Activated naive CD8-positive, alpha-beta T cell treated with anti-CD3 and anti-CD28 coated beads for 36 hours (primary cell): ENCODE measurements around the gene C12orf57. TPM values are rescaled to one million over a fixed set of nuclear protein-coding genes. Genes with fewer than 3 reads are reported as not detected.

Source experiments
- DNase-seq: peaks from one replicate; pipeline ENCODE4 v3.0.0; 2021
- H3K27ac Mint-ChIP-seq: one replicate; pipeline ENCODE4 v1.8.0; 2022; ENCODE audit warnings: mild to moderate bottlenecking, moderate library complexity, mixed read lengths
- H3K27me3 Mint-ChIP-seq: one replicate; pipeline ENCODE4 v1.8.0; 2022; ENCODE audit warnings: mild to moderate bottlenecking, mixed read lengths
- H3K36me3 Mint-ChIP-seq: one replicate; pipeline ENCODE4 v1.8.0; 2021; ENCODE audit warnings: mild to moderate bottlenecking, mixed read lengths
- H3K4me1 Mint-ChIP-seq: one replicate; pipeline ENCODE4 v1.8.0; 2021; ENCODE audit warnings: mixed read lengths
- H3K4me3 Mint-ChIP-seq: one replicate; pipeline ENCODE4 v1.8.0; 2022; ENCODE audit warnings: mild to moderate bottlenecking, moderate library complexity, mixed read lengths
- H3K9me3 Mint-ChIP-seq: one replicate; pipeline ENCODE4 v1.8.0; 2022; ENCODE audit warnings: mixed read lengths
- total RNA-seq, 2 experiments: library from RNA; stranded (reverse); gene quantifications; one replicate each; pipeline ENCODE4 v1.2.3, GENCODE V29; 2021

Gene C12orf57
- total RNA-seq, 2 experiments from 2014 or later, result 203 to 208 TPM

GRCh38 chr12:6939191-6939540 is 4.7 kb upstream of the C12orf57 start:
- H3K27ac Mint-ChIP-seq, result peak overlapping the region; percentile 99
- H3K4me1 Mint-ChIP-seq, result peaks cover 48% of the 10 kb centered on the region
- H3K9me3 Mint-ChIP-seq, result no peaks in the 10 kb centered on the region
- H3K4me3 Mint-ChIP-seq, result peak overlapping the region; percentile 60
- no peak for DNase-seq
- H3K27me3 Mint-ChIP-seq, result peaks cover 4% of the 10 kb centered on the region
- H3K36me3 Mint-ChIP-seq, result peaks cover 35% of the 10 kb centered on the region

GRCh38 chr12:6941267-6941666 is 2.6 kb upstream of the C12orf57 start:
- H3K27ac Mint-ChIP-seq, result no peak overlapping the region
- H3K27me3 Mint-ChIP-seq, result peaks cover 4% of the 10 kb centered on the region
- H3K4me3 Mint-ChIP-seq, result no peak overlapping the region
- no peaks in the 10 kb centered on the region for H3K9me3 Mint-ChIP-seq
- DNase-seq, result no peak
- H3K36me3 Mint-ChIP-seq, result peaks cover 30% of the 10 kb centered on the region
- peaks cover 43% of the 10 kb centered on the region for H3K4me1 Mint-ChIP-seq

DNA sequence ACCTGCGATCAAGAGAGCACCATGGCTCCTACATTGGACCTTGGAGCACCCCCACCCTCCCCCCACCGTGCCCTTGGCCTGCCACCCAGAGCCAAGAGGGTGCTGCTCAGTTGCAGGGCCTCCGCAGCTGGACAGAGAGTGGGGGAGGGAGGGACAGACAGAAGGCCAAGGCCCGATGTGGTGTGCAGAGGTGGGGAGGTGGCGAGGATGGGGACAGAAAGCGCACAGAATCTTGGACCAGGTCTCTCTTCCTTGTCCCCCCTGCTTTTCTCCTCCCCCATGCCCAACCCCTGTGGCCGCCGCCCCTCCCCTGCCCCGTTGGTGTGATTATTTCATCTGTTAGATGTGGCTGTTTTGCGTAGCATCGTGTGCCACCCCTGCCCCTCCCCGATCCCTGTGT is 2.0 kb upstream of the C12orf57 start:
- peaks cover 39% of the 10 kb centered on the region for H3K4me1 Mint-ChIP-seq
- peaks cover 25% of the 10 kb centered on the region for H3K36me3 Mint-ChIP-seq
- H3K27me3 Mint-ChIP-seq, result peaks cover 4% of the 10 kb centered on the region
- no peak for DNase-seq
- H3K4me3 Mint-ChIP-seq, result no peak overlapping the region
- no peaks in the 10 kb centered on the region for H3K9me3 Mint-ChIP-seq
- no peak overlapping the region for H3K27ac Mint-ChIP-seq

DNA sequence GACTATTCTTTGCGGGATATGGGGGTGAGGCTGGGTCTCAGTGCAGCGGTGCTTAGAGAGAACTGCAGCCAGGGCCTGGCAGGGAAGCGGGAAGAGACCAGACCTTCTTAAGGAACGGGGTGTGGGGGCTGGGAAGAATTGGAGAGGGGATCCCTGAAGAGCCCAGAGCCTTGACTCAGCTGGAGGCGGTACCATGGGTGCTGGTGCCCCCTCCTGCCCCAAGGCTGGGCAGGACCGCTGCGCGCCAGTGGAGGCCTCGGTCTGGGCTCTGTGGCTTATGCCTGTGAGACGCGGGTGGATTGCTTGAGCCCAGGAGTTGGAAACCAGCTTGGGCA is 1.5 kb upstream of the C12orf57 start:
- H3K27me3 Mint-ChIP-seq, result peaks cover 4% of the 10 kb centered on the region
- peaks cover 22% of the 10 kb centered on the region for H3K36me3 Mint-ChIP-seq
- peak overlapping the region; percentile 93 for H3K27ac Mint-ChIP-seq
- H3K9me3 Mint-ChIP-seq, result no peaks in the 10 kb centered on the region
- no peak for DNase-seq
- H3K4me3 Mint-ChIP-seq, result no peak overlapping the region
- H3K4me1 Mint-ChIP-seq, result peaks cover 41% of the 10 kb centered on the region

- peaks cover 4% of the 10 kb centered on the region for H3K27me3 Mint-ChIP-seq
- peak; percentile 75 for DNase-seq
- peak overlapping the region; percentile 93 for H3K27ac Mint-ChIP-seq
- H3K9me3 Mint-ChIP-seq, result no peaks in the 10 kb centered on the region
- H3K4me3 Mint-ChIP-seq, result peak overlapping the region; percentile 84
- H3K4me1 Mint-ChIP-seq, result peaks cover 50% of the 10 kb centered on the region
- H3K36me3 Mint-ChIP-seq, result peaks cover 20% of the 10 kb centered on the region
Measured at GRCh38 chr12:6943389-6943721, 467 bp upstream of the C12orf57 start.

- peak; percentile 90 for DNase-seq
- peak overlapping the region; percentile 93 for H3K27ac Mint-ChIP-seq
- peaks cover 15% of the 10 kb centered on the region for H3K36me3 Mint-ChIP-seq
- H3K9me3 Mint-ChIP-seq, result no peaks in the 10 kb centered on the region
- H3K4me3 Mint-ChIP-seq, result peak overlapping the region; percentile 84
- peaks cover 4% of the 10 kb centered on the region for H3K27me3 Mint-ChIP-seq
- peaks cover 54% of the 10 kb centered on the region for H3K4me1 Mint-ChIP-seq
Measured at GRCh38 chr12:6944381-6945186, 762 bp downstream of the C12orf57 start.

GRCh38 chr12:6945613-6946012 is 1.8 kb downstream of the C12orf57 start:
- Mint-ChIP-seq H3K36me3 (peaks cover 14% of the 10 kb centered on the region), H3K9me3 (no peaks in the 10 kb centered on the region), H3K27me3 (peaks cover 4% of the 10 kb centered on the region), H3K4me3 (peak overlapping the region; percentile 84), H3K27ac (peak overlapping the region; percentile 93), H3K4me1 (peaks cover 63% of the 10 kb centered on the region)
- DNase-seq, result no peak

DNA sequence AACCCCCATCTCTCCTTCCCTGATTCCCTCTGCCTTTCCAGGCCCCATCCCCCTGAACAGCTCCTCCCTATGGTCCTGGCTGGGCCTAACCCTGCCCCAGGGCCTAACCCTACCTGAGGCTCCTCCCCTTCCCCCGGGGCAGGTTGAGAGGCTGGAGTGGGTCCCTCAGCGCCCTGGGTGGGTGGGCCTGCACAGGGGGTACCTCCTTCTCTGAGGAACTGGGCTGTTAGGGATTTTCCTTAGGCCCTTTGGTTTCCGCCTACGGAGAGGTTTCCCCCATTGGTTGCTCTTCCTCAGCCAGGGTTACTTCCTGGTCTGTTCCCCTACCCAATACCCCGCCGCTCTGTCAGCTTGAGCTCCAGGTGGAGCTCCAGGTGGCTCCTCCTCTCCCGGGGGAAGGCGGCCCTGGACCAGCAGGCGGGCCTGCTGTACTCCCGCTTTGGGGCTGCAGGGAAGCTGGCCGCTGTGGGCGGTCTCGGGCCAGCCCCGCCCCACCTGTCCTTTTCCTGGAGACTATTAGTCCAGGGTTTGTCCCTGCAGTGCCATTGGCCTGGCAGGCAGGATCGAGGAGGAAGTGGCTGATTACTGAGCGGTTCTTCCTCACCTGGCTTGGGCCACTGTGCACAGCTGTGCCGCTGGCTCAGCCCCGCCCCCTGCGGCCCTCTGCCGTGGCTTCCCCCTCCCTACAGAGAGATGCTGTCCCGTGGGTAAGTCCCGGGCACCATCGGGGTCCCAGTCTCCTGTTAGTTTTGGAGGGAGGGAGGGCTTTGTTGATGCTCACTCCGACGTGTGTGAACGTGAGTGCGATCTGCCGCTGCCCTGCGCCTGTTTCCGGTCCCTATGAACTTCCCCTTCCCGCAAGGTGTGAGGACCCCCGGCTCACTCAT is 2.5 kb downstream of the C12orf57 start:
- peak; percentile 80 for DNase-seq
- peaks cover 14% of the 10 kb centered on the region for H3K36me3 Mint-ChIP-seq
- H3K4me3 Mint-ChIP-seq, result peak overlapping the region; percentile 84
- peaks cover 65% of the 10 kb centered on the region for H3K4me1 Mint-ChIP-seq
- peak overlapping the region; percentile 93 for H3K27ac Mint-ChIP-seq
- H3K9me3 Mint-ChIP-seq, result no peaks in the 10 kb centered on the region
- peaks cover 4% of the 10 kb centered on the region for H3K27me3 Mint-ChIP-seq

DNA sequence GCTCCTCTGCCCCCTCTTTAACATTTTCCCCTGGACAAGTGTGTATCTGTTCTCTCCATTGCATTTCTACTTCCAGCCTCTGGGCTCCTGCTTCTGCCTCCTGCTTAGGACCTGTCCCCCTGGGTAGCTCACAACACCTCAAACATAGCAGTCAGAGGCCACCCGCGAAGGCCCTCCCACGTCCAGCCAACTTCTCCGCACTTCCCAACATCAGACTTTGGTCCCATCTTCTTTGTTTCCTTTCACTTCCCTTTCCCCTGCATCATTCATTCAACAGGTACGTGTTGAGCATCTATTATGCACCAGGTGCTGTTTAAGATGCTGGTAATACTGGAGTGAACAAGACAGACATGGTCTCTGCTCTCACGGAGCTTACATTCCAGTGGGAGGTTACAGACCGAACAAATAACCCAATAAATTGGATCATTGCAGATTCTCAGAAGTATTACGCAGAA is 3.1 kb downstream of the C12orf57 start:
- H3K27me3 Mint-ChIP-seq, result peaks cover 4% of the 10 kb centered on the region
- no peak for DNase-seq
- peaks cover 18% of the 10 kb centered on the region for H3K36me3 Mint-ChIP-seq
- H3K4me1 Mint-ChIP-seq, result peaks cover 65% of the 10 kb centered on the region
- H3K9me3 Mint-ChIP-seq, result no peaks in the 10 kb centered on the region
- H3K4me3 Mint-ChIP-seq, result peak overlapping the region; percentile 84
- peak overlapping the region; percentile 93 for H3K27ac Mint-ChIP-seq

GRCh38 chr12:6947615-6948014 is 3.8 kb downstream of the C12orf57 start:
- Mint-ChIP-seq H3K27me3 (peaks cover 4% of the 10 kb centered on the region), H3K36me3 (peaks cover 22% of the 10 kb centered on the region), H3K4me3 (peak overlapping the region; percentile 84), H3K4me1 (peaks cover 59% of the 10 kb centered on the region), H3K27ac (peak overlapping the region; percentile 93), H3K9me3 (no peaks in the 10 kb centered on the region)
- no peak for DNase-seq

DNA sequence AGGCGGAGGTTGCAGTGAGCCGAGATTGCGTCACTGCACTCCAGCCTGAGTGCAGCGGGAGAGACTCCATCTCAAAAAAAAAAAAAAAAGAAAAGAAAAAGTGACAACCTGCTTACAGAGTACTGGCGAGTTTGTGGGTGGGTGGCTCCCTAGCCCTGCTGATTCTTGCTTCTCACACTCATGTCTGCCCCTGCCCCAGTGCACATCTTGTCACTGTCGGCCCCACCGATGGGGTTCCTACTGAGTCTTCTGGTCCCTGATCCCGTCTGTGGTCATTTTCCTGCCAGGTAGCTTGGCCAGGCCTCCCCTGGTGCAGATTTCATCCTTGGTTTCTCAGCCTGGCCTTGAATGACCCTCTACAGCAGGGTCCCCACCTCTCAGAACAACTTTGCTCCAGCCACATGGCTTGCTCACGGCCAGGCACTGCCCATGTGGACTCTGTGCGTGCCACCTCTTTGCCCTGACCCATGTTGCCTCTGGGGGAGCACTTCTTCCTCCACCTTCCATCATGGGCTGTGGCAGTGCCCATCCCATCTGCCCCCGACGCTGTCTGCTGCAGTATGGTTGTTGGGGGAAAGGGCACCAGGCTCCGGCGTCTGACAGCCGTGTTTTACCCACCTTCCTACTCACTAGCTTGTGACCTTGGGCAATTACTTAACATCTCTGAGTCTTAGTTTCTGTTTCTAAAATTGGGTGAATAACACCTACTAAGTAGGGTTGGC is 5.2 kb downstream of the C12orf57 start:
- Mint-ChIP-seq H3K36me3 (peaks cover 36% of the 10 kb centered on the region), H3K27ac (peak overlapping the region; percentile 93), H3K9me3 (no peaks in the 10 kb centered on the region), H3K4me3 (peak overlapping the region; percentile 100), H3K27me3 (peaks cover 5% of the 10 kb centered on the region), H3K4me1 (peaks cover 61% of the 10 kb centered on the region)
- DNase-seq, result no peak

- no peaks in the 10 kb centered on the region for H3K9me3 Mint-ChIP-seq
- peaks cover 46% of the 10 kb centered on the region for H3K36me3 Mint-ChIP-seq
- H3K4me3 Mint-ChIP-seq, result peak overlapping the region; percentile 100
- H3K4me1 Mint-ChIP-seq, result peaks cover 66% of the 10 kb centered on the region
- peak overlapping the region; percentile 93 for H3K27ac Mint-ChIP-seq
- H3K27me3 Mint-ChIP-seq, result peaks cover 4% of the 10 kb centered on the region
- DNase-seq, result no peak
Measured at GRCh38 chr12:6950401-6950801, 6.6 kb downstream of the C12orf57 start.

DNA sequence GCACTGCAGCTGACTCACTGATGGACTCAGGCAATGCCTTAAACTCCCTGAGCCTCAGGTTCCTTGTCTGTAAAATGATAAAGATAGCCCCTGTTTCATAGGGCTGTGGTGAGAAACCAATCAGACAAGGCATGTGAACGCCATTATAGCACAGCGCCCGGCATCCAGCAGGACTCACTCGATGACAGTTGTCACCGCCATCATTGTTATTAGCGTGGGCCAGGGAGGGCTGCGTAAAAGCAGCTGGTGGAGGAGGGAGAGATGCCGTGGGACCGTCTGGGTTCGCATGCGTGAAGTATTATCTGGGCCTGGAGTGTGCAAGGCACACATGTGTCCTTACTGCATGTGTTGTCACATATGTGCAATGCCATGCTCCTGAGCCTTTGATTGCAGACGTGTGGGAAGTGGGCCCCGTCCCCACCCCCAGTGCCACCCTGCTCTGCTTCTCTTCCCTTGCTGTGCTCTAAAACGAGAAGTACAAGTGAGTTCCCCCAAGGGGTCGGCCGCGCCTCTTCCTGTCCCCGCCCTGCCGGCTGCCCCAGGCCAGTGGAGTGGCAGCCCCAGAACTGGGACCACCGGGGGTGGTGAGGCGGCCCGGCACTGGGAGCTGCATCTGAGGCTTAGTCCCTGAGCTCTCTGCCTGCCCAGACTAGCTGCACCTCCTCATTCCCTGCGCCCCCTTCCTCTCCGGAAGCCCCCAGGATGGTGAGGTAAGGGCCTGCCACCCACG is 7.2 kb downstream of the C12orf57 start, which contains the start of gene PTPN6:
Gene PTPN6, plus strand, starts transcription at position 546 of the 730 bp plus-strand sequence. Its CDS starts 157 bp downstream, at position 703.
- peaks cover 4% of the 10 kb centered on the region for H3K27me3 Mint-ChIP-seq
- peak; percentile 79 for DNase-seq
- H3K36me3 Mint-ChIP-seq, result peaks cover 46% of the 10 kb centered on the region
- peak within 1 kb of the TSS; percentile 93 for H3K27ac Mint-ChIP-seq
- H3K4me1 Mint-ChIP-seq, result peaks cover 66% of the 10 kb centered on the region
- peak within 1 kb of the TSS; percentile 100 for H3K4me3 Mint-ChIP-seq
- no peaks in the 10 kb centered on the region for H3K9me3 Mint-ChIP-seq

DNA sequence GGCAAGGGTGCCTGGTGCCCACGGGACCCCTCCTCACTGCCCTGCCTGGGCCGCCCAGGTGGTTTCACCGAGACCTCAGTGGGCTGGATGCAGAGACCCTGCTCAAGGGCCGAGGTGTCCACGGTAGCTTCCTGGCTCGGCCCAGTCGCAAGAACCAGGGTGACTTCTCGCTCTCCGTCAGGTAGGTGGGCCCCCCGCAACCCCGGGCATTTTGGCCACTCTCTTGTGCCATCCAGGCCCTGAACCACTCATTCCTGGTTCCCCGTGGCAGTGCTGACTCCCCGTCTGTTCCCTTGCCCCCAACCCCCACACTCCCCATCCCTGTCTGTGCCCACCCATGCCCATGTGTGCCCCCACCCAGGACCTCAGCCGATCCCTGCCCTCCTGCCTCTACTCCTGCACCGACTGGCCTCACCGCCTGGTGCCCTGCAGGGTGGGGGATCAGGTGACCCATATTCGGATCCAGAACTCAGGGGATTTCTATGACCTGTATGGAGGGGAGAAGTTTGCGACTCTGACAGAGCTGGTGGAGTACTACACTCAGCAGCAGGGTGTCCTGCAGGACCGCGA is 7.8 kb downstream of the C12orf57 start:
- Mint-ChIP-seq H3K9me3 (no peaks in the 10 kb centered on the region), H3K36me3 (peaks cover 51% of the 10 kb centered on the region), H3K27me3 (peaks cover 4% of the 10 kb centered on the region), H3K27ac (peak overlapping the region; percentile 93), H3K4me1 (peaks cover 70% of the 10 kb centered on the region), H3K4me3 (peak overlapping the region; percentile 100)
- no peak for DNase-seq
